22Rv1 (cell line): ENCODE results near the gene LRRC66.

Source experiments
- CTCF ChIP-seq: fragments of 450-650 bp; IDR thresholded peaks from 2 replicates; pipeline ENCODE4 v1.5.1; 2017; ENCODE audit warnings: mild to moderate bottlenecking
- ZFX ChIP-seq: fragments of 450-650 bp; IDR thresholded peaks from 2 replicates; pipeline ENCODE4 v1.6.1; 2017; ENCODE audit warnings: antibody characterized with exemption, borderline replicate concordance

- TF ChIP-seq CTCF: no peak
- no peak for TF ChIP-seq ZFX
Measured at GRCh38 chr4:52049266-52049665, 29.1 kb upstream of the LRRC66 start.
